Mononuclear cell (primary cell): ENCODE data around the gene SUGCT. TPM values are rescaled to one million over a fixed set of nuclear protein-coding genes. Genes with fewer than 3 reads are reported as not detected.
"Not testable (repeated sequence)": the region's sequence is repeated elsewhere in the genome, so short reads cannot be mapped to it uniquely, and the experiment has no call there.

ENCODE experiments used
- H3K27me3 ChIP-seq: 2 replicates; pipeline ENCODE4 v1.6.0; 2011; ENCODE audit warnings: low read length, control low read depth; ENCODE audit not compliant: insufficient read depth
- H3K4me1 ChIP-seq: 2 replicates; pipeline ENCODE4 v1.5.1; 2011; ENCODE audit warnings: mild to moderate bottlenecking, low read length, control low read depth; ENCODE audit not compliant: insufficient read depth
- H3K4me3 ChIP-seq: 2 replicates; pipeline ENCODE4 v1.5.1; 2011; ENCODE audit warnings: mild to moderate bottlenecking, low read length, moderate library complexity
- H3K9me3 ChIP-seq: 2 replicates; pipeline ENCODE4 v1.5.1; 2011; ENCODE audit warnings: low read depth, mild to moderate bottlenecking, control low read depth, low read length
- total RNA-seq: library from RNA; depleted of rRNA; stranded (reverse); fragments of >200 nt; gene quantifications from one replicate; pipeline ENCODE4 v1.2.3, GENCODE V29; 2012

SUGCT gene
- total RNA-seq, 1 donor = 1.9 TPM

DNA sequence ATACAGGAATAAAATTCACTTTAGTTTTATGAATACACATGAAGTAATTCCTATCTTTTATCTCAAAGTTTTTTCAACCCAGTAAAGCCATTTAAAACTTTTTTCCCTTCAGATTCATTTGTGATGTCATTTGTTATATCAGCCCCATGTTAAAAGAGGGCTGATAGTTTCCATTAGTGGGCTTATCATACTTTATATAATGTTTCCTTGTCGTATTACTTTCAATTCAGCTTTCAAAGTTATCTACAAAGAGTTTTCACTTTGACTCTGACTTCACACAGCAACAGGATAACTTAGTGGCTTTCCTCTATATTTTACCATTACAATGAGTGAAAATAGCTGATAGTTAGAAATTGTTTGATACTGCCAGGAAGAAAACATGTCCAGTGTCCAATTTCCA, 484.8 kb downstream of the SUGCT start:
- no peaks in the 10 kb centered on the region for H3K4me1 ChIP-seq
- no peak overlapping the region for H3K4me3 ChIP-seq
- H3K27me3 ChIP-seq = no peaks in the 10 kb centered on the region
- H3K9me3 ChIP-seq = no peaks in the 10 kb centered on the region

DNA sequence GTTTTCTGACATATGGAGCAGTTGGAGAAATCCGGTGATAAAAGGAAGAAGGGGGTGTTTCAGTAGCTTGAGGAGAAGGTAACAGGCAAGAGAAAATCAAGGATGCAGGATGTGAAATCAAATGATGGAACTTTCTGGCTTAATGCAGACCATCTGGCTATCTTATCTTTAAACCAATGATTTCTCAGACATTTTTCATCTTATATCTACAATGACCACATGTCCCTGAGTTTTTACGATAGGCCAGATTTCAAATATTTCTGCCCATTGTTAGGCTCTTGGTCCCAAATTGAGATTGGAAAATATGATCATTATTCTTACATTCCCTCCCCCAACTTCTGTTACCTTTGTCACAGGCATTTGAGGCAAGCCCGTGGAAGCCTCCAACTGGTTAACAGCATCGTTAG, 486.8 kb downstream of the SUGCT start:
- Histone ChIP-seq H3K4me1 (no peaks in the 10 kb centered on the region), H3K27me3 (no peaks in the 10 kb centered on the region), H3K4me3 (no peak overlapping the region), H3K9me3 (no peaks in the 10 kb centered on the region)

DNA sequence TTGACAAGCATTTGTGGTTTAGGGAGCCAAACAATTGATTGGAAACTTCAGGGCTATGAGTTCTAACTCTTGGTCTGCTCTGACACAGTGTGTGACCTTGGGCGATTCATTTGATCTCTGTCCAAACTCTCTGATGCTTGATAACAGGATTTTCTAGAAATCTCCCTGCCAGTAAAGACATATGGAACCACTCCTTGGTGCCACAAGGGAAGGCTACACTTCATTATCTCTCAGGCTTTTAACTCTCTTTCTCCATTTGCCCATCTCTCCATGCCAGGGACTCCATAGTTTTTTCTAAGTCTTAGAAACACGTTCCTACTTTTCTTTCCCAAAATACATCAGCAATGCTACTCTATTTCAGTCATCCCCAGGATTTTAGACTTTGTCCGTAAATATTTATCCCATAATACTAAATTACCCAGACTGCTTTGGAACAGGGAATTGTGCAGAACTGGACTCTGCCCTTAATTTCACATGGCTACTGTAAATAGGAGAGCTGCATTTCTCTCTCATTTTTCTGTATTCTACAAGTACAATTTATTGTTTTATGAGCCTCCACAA, 488.2 kb downstream of the SUGCT start:
- Histone ChIP-seq H3K27me3 (no peaks in the 10 kb centered on the region), H3K4me1 (no peaks in the 10 kb centered on the region), H3K4me3 (no peak overlapping the region), H3K9me3 (no peaks in the 10 kb centered on the region)

DNA sequence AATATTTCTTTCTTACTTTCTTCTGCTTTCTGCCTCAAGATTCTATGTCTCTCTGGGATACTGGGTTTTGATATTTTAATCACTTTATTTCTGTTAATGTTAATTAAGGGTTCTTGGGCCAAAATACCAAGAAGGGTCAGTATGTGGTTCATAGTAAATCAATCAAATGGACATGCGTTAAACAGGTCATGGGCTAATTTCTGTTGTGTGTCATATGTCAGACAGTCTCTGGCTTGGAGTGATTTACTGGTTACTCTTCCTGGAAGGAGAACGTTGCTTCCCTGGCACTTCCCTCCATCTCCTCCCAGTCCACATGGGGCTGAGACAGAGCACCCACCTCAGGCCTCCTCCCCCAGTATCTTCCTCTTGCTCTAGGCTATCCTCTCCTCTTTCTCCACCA, 489.1 kb downstream of the SUGCT start:
- Histone ChIP-seq H3K27me3 (no peaks in the 10 kb centered on the region), H3K4me1 (no peaks in the 10 kb centered on the region), H3K9me3 (no peaks in the 10 kb centered on the region), H3K4me3 (no peak overlapping the region)

DNA sequence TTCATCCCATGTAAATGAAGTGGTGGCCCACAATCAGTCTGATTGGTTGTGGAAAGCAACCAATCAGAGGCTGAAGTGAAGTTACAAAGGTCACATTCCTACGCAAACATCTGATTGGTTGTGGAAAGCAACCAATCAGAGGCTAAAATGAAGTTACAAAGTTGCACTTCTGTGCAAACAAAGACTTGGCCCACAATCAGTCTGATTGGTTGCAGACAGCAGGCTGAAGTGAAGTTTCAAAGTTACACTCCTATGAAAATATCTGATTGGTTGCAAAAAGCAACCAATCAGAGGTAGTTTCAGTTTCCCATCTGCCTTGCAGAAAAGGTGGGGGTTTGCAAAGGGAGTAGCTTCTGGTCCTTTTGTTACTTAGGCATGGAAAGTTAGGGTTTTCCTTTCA, 492.6 kb downstream of the SUGCT start:
- not testable (repeated sequence) for H3K4me1 ChIP-seq, H3K9me3 ChIP-seq, H3K4me3 ChIP-seq, H3K27me3 ChIP-seq

DNA sequence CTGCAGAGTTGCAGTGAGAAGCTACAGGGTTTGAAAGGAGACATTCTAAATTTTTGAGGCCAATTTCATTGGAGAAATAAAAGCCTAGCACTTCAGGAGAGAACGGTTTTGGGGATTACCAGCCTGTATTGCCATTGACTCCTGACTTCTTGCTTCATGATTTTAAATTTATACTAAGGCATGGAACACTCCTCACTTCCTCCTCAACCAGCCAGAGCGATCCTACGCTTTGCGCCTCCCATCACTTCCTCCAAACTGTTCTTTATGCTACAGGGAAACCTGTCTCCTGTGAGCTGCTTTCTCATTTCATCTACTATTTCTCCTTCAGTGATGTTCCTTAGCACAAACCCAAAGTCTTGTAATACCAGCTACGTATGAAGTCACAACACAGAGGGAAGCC, 495.1 kb downstream of the SUGCT start:
- Histone ChIP-seq H3K4me3 (no peak overlapping the region), H3K4me1 (no peaks in the 10 kb centered on the region), H3K9me3 (no peaks in the 10 kb centered on the region), H3K27me3 (no peaks in the 10 kb centered on the region)

DNA sequence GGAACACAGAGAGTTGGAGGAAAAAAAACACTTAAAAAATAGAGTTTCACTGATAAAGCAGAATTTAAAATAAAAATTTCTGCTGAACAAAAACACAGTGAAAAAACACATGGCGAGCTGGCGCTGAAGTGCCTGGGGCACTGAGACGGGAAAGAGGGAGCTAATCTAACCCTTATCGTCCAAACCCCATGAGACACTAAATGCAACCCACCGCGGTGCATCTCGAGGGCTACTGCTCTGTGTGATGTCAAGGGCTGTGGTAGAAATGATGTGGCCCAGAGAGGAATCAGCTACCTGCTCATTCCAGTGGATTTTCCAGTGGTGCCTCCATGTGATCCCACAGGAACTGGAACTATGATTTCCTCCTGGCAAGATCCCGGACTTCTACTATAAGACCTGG, 499.3 kb downstream of the SUGCT start:
- no peak overlapping the region for H3K4me3 ChIP-seq
- no peaks in the 10 kb centered on the region for H3K27me3 ChIP-seq
- no peaks in the 10 kb centered on the region for H3K4me1 ChIP-seq
- H3K9me3 ChIP-seq = no peaks in the 10 kb centered on the region

DNA sequence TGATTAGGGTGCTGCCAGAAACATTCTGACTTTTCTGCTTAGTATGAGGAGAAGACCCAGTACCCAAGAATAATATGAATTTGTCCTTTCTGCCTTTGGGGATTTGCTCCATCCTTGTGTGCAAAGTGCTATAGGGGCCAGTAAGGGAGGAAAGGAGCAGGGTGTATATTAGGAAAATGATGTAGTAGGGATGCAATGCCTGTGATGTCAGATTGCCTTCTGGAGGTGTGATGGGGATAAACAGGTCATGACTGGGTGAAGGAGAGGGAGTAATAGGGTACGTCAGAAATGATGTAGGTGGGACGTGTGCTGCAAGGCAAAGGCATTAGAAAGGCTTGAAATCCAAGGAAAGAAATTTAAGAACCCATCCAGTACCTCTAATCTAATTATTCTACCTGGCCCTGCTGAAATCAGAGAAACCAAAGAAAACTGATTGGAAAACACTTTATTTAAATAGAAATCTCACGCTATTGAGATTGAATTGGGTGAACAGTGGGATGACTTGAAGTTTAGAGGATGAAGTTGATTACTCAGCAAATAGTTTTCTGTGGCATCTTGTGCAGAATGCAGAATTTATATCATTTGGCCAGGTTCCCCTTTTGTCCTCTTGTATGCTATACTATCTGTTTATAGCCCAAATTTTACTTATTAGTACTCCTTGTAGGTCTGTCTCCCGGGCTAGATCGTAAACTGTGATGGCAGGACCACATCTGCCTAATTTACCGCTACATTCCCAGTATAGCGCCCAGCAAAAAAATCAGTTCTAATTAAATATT, 503.9 kb downstream of the SUGCT start:
- Histone ChIP-seq H3K27me3 (no peaks in the 10 kb centered on the region), H3K4me1 (no peaks in the 10 kb centered on the region), H3K4me3 (no peak overlapping the region), H3K9me3 (no peaks in the 10 kb centered on the region)

DNA sequence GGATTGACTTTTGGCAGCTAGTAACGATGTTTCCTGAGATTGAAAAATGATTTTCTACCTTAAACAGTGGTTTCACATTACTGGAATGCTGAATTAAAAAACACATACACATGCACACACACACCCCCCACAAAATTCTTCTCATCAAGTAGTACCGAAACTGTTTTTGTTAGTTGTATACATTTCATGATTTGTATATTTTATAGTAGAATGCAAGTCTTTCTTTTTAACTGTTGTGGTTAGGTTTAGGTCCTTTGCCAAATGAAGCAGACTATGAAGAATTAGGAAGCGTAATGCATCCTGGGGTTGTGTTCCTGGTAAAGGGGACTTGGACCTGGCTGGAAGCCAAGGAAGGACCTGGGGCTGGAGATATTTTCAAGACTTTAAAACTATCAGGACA, 505.8 kb downstream of the SUGCT start:
- Histone ChIP-seq H3K4me3 (no peak overlapping the region), H3K9me3 (no peaks in the 10 kb centered on the region), H3K4me1 (no peaks in the 10 kb centered on the region), H3K27me3 (no peaks in the 10 kb centered on the region)

DNA sequence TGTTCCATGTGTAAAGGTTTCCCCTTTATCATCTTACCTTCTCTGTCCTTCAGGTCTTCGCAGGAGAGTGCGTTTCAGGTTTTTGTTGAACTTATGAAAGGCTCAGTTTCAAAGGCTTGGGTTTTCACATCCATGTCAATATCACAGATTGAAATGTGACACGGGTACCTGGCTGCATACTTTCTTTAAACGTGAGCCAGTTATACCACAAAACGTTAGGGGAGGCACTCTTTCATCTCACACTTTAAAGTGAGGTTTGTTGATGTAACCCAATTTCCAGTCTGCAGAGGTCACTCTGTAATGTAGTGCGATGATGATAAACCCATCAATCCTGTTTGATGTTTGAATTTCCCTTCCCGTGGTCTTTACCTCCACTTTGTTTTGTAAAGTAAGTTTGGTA, 506.9 kb downstream of the SUGCT start:
- Histone ChIP-seq H3K4me1 (no peaks in the 10 kb centered on the region), H3K9me3 (no peaks in the 10 kb centered on the region), H3K27me3 (no peaks in the 10 kb centered on the region), H3K4me3 (no peak overlapping the region)

DNA sequence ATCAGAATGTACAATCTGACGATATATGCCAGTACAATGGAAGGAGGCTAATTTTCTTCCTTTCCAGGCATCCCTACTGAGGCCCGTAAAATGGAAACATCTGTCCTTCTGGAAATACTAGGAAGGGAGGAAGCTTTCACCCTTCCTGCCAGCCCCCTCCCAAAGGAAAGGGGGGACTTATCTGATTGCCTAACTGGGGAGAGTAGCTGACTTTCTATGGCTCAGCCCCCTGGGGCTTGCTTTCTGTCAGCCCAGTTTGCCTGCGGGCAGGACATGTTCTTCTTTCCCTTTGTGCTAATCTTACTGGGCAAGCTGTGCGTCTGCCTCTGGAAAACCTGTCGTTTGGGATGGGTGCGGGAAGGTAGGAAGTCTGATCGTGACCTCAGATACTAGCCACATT, 508.9 kb downstream of the SUGCT start:
- Histone ChIP-seq H3K9me3 (no peaks in the 10 kb centered on the region), H3K4me3 (no peak overlapping the region), H3K27me3 (no peaks in the 10 kb centered on the region), H3K4me1 (no peaks in the 10 kb centered on the region)

DNA sequence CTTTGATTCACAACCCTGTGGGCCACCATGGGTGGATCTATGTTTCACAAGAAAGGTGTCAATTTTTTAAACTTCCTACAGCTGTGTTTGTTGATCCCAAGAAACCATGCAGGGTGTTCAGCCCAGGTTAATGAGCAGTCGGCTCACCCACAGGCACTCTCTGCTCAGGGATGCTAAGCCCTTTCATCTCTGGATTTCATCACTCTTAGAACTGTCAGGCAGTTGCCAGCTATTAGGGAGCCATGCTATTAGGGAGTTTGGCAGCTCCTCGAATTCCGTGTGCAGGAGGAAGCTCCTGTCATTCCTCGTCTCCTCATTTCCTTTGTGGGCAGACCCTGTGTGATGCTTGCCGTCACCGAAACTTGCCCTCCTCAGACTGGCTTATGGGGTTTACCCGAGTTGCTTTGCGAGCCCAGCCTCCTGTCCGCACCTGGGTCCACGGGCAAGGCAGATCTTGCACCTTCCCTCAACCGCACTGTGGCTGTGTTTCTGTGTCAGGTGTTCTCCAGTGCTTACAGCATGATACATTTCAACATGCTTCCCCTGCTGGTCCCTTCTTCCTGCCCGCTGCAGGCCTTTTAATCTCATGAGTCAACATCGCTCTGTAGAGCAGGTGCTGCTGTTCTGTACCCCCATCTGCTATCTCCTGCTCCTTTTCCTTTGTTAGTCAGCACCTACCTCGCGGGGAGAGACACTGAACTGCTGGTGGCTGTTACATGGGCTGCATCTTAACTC, 509.8 kb downstream of the SUGCT start:
- Histone ChIP-seq H3K27me3 (no peaks in the 10 kb centered on the region), H3K9me3 (no peaks in the 10 kb centered on the region), H3K4me1 (no peaks in the 10 kb centered on the region), H3K4me3 (no peak overlapping the region)

DNA sequence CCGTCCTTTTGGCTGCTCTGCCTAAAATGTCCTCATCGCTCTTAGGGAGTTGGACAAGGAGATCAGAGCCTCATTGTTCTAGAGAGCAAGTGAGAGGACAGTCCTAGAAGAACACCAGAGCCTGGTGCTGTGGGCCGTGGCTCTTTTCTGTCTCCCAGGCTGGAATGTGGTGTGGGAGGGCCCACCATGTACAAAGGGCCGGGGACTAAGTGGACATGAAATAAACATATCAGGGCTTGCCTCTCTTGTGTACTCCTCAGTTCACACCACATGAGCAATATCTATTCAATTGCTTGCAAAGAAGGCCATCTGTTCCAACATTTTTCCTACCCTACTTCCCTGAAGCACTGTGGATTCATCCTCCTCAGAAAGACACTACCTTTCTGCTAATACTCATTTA, 510.4 kb downstream of the SUGCT start:
- no peaks in the 10 kb centered on the region for H3K4me1 ChIP-seq
- H3K27me3 ChIP-seq = no peaks in the 10 kb centered on the region
- H3K4me3 ChIP-seq = no peak overlapping the region
- H3K9me3 ChIP-seq = no peaks in the 10 kb centered on the region

DNA sequence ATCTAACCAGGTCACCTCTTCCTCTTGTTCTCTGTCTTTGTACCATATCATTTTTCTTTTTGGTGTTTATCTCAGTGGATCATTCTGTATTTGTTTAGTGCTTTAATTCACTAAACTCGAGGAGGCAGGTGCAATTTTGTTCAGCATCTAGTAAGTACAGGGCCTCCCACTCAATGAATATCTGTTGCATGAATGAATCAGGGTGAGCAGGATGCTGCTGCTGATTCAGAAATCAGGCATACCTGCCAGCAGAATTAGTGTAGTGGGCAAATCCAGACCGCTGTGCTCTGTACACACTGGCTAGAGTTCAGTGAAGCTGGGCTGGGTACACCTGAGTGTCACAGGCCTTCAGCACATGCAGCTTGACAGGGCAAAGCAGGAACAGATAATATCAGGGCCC, 511.9 kb downstream of the SUGCT start:
- no peak overlapping the region for H3K4me3 ChIP-seq
- no peaks in the 10 kb centered on the region for H3K27me3 ChIP-seq
- no peaks in the 10 kb centered on the region for H3K9me3 ChIP-seq
- H3K4me1 ChIP-seq = no peaks in the 10 kb centered on the region

DNA sequence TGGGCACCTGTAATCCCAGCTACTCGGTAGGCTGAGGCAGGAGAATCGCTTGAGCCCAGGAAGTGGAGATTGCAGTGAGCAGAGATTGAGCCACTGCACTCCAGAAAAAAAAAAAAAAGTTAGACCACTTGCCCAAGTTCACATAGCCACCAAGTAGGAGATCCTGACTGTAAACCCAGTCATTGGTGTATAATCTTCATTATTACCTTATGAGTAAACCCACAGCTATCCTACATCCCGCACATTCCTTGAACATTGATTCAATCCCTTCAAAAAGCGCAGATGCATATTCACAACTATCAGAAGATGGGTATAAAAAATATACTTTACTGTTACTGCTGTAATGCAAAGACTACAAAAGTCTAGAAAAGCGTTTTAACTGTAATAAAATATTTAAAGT, 512.9 kb downstream of the SUGCT start:
- Histone ChIP-seq H3K27me3 (no peaks in the 10 kb centered on the region), H3K4me1 (no peaks in the 10 kb centered on the region)

DNA sequence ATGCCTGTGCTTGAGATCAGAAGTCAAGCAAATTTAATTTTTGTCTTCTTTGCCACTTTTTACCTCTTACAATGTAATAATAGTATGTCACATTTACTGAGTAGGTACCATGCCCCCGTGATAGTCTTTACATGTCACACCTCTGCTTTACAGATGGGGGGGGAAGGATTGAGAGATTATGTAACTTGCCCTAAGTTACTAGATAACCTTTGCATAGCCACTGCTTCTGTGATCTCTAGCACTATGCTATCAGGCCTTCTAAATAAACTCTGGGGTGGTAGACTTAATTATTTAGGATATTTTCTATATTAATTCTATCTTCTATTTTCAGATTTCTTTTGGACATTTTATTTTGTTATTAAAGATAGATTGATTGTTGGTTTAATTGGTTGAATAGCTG, 514.4 kb downstream of the SUGCT start:
- no peak overlapping the region for H3K4me3 ChIP-seq
- no peaks in the 10 kb centered on the region for H3K27me3 ChIP-seq

More for the DNA sequence above, 512.9 kb downstream of the SUGCT start:
- Histone ChIP-seq H3K4me3 (no peak overlapping the region), H3K9me3 (no peaks in the 10 kb centered on the region)

More for the DNA sequence above, 514.4 kb downstream of the SUGCT start:
- Histone ChIP-seq H3K9me3 (no peaks in the 10 kb centered on the region), H3K4me1 (no peaks in the 10 kb centered on the region)
